Suppressor macrophage treated with lipopolysaccharide for 1 hour (primary cell): ENCODE results near the gene MMP25.
"Not testable (repeated sequence)": the region's sequence is repeated elsewhere in the genome, so short reads cannot be mapped to it uniquely, and the experiment has no call there.

Experiments
- DNase-seq, 3 donors: peaks; one replicate each; pipeline ENCODE4 v3.0.0-alpha.2; 2020 to 2022

Gene MMP25

GRCh38 chr16:3074860-3075522 is 28.6 kb downstream of the MMP25 start:
- DNase-seq: peak in 2 of 3 donors; percentile 11 to 33

- no peak for DNase-seq
Observed at GRCh38 chr16:3075523-3075915, 29.2 kb downstream of the MMP25 start.

- DNase-seq: not testable (repeated sequence)
Observed at GRCh38 chr16:3075946-3076345, 29.6 kb downstream of the MMP25 start.

GRCh38 chr16:3076577-3076976 is 30.2 kb downstream of the MMP25 start:
- no peak for DNase-seq

GRCh38 chr16:3080024-3080423 is 33.7 kb downstream of the MMP25 start:
- DNase-seq: no peak

- DNase-seq: not testable (repeated sequence)
Observed at GRCh38 chr16:3081957-3082356, 35.6 kb downstream of the MMP25 start.

- DNase-seq: not testable (repeated sequence)
Observed at GRCh38 chr16:3083408-3083807, 37.0 kb downstream of the MMP25 start.

GRCh38 chr16:3084491-3084890 is 38.1 kb downstream of the MMP25 start:
- DNase-seq: no peak

- DNase-seq: no peak
Observed at GRCh38 chr16:3084969-3085670, 38.8 kb downstream of the MMP25 start.

GRCh38 chr16:3085868-3086595 is 39.7 kb downstream of the MMP25 start:
- DNase-seq: peak in 2 of 3 donors; percentile 31 to 49

GRCh38 chr16:3086596-3087242 is 40.4 kb downstream of the MMP25 start:
- DNase-seq: peak; percentile 56 to 66 (median 57)

GRCh38 chr16:3087243-3088235 is 41.2 kb downstream of the MMP25 start:
- peak in 2 of 3 donors; percentile 35 to 52 for DNase-seq

GRCh38 chr16:3088450-3088849 is 42.1 kb downstream of the MMP25 start:
- no peak for DNase-seq

GRCh38 chr16:3088925-3089716 is 42.8 kb downstream of the MMP25 start:
- DNase-seq: no peak

- no peak for DNase-seq
Observed at GRCh38 chr16:3089717-3090592, 43.6 kb downstream of the MMP25 start.

- DNase-seq: no peak
Observed at GRCh38 chr16:3091551-3091950, 45.2 kb downstream of the MMP25 start.

GRCh38 chr16:3092501-3092941 is 46.2 kb downstream of the MMP25 start:
- DNase-seq: no peak

GRCh38 chr16:3094289-3095027 is 48.1 kb downstream of the MMP25 start:
- DNase-seq: peak; percentile 66 to 78 (median 77)

GRCh38 chr16:3095869-3096268 is 49.5 kb downstream of the MMP25 start:
- peak; percentile 94 to 95 (median 94) for DNase-seq
